PC-9 (cell line): ENCODE results near the gene AMZ1. TPM values are rescaled to one million over a fixed set of nuclear protein-coding genes. Genes with fewer than 3 reads are reported as not detected.
"Not testable (repeated sequence)": the region's sequence is repeated elsewhere in the genome, so short reads cannot be mapped to it uniquely, and the experiment has no call there.

Experiments
- BruUV-seq: library from RNA; stranded (reverse); fragments of 400-500 nt; replicated peaks from 2 replicates; lab custom pipeline; 2021; lab: Mats Ljungman, UMichigan
- CTCF ChIA-PET: fragments of 300-600 bp; sonication (Branson Sonifier 250); formaldehyde crosslinking; loops from one replicate; lab custom pipeline; 2022; ENCODE audit warnings: antibody characterized with exemption; lab: Charles Lee
- POLR2A ChIA-PET: fragments of 300-600 bp; sonication (Branson Sonifier 250); formaldehyde crosslinking; loops from one replicate; lab custom pipeline; 2022; ENCODE audit warnings: antibody characterized with exemption; ENCODE audit not compliant: unreplicated experiment; lab: Charles Lee
- DNase-seq, 2 experiments: peaks; one replicate each; pipeline versions ENCODE4 v3.0.0 to v3.0.0-alpha.2; 2015 to 2022; ENCODE audit warnings: mixed read lengths in 1 of 2
- H2AFZ ChIP-seq: fragments of 200-600 bp; sonication (generic); 2 replicates; pipeline ENCODE4 v1.8.1; 2017; ENCODE audit warnings: antibody characterized with exemption
- H3F3A ChIP-seq: fragments of 200-600 bp; sonication (generic); 2 replicates; pipeline ENCODE4 v1.8.1; 2017; ENCODE audit warnings: antibody characterized with exemption, mild to moderate bottlenecking, low read depth; ENCODE audit not compliant: insufficient read depth
- H3K27ac ChIP-seq: fragments of 200-600 bp; sonication (generic); 2 replicates; pipeline ENCODE4 v1.6.1; 2016; ENCODE audit warnings: mixed run types
- H3K27me3 ChIP-seq: fragments of 200-600 bp; sonication (generic); 2 replicates; pipeline ENCODE4 v1.6.1; 2016; ENCODE audit warnings: low read depth, mixed run types; ENCODE audit not compliant: insufficient read depth
- H3K36me3 ChIP-seq: fragments of 200-600 bp; sonication (generic); 2 replicates; pipeline ENCODE4 v1.6.1; 2016; ENCODE audit warnings: low read depth, mixed run types
- H3K4me1 ChIP-seq: fragments of 200-600 bp; sonication (generic); replicated peaks from 2 replicates; pipeline ENCODE4 v1.6.1; 2016; ENCODE audit warnings: mixed run types; ENCODE audit not compliant: insufficient read depth
- H3K4me2 ChIP-seq: fragments of 200-600 bp; sonication (generic); 2 replicates; pipeline ENCODE4 v1.6.1; 2017; ENCODE audit warnings: mixed run types
- H3K4me3 ChIP-seq: fragments of 200-600 bp; sonication (generic); 2 replicates; pipeline ENCODE4 v1.6.1; 2016; ENCODE audit warnings: mixed run types
- H3K79me2 ChIP-seq: fragments of 200-600 bp; sonication (generic); 2 replicates; pipeline ENCODE4 v1.6.1; 2017; ENCODE audit warnings: low read depth, mixed run types
- H3K9me2 ChIP-seq: fragments of 200-600 bp; sonication (generic); 2 replicates; pipeline ENCODE4 v1.8.1; 2017; ENCODE audit warnings: mild to moderate bottlenecking; ENCODE audit not compliant: insufficient read depth
- H3K9me3 ChIP-seq: fragments of 200-600 bp; sonication (generic); 2 replicates; pipeline ENCODE4 v1.8.1; 2016; ENCODE audit warnings: low read depth; ENCODE audit not compliant: insufficient read depth
- H4K20me1 ChIP-seq: fragments of 200-600 bp; sonication (generic); 2 replicates; pipeline ENCODE4 v1.8.1; 2017; ENCODE audit not compliant: insufficient read depth
- CTCF ChIP-seq: fragments of 200-600 bp; sonication (generic); conservative IDR thresholded peaks from 2 replicates; pipeline ENCODE4 v1.6.1; 2017; ENCODE audit warnings: mixed run types, antibody characterized with exemption, mild to moderate bottlenecking, moderate library complexity
- EZH2 ChIP-seq: fragments of 200-600 bp; sonication (generic); IDR thresholded peaks from 2 replicates; pipeline ENCODE4 v1.8.0; 2017; ENCODE audit warnings: antibody characterized with exemption, low read depth
- intact Hi-C: fragments of 100-400 bp; cut with micrococcal nuclease; formaldehyde crosslinking; loops from one replicate; pipeline ENCODE4 v1.10.0; 2022; ENCODE audit not compliant: unreplicated experiment
- total RNA-seq: library from RNA; stranded (reverse); gene quantifications from 2 replicates; pipeline ENCODE4 v1.2.3, GENCODE V29; 2021

The AMZ1 gene
- total RNA-seq, 1 experiment from 2014 or later: not detected

- H2AFZ ChIP-seq: no peak overlapping the region
- H3K36me3 ChIP-seq: peaks cover 14% of the 10 kb centered on the region
- CTCF ChIA-PET: no interaction called here
- POLR2A ChIA-PET: no interaction called here
- intact Hi-C loops: no loop called here
- H4K20me1 ChIP-seq: no peaks in the 10 kb centered on the region
- no peaks in the 10 kb centered on the region for H3K4me1 ChIP-seq
- H3K4me2 ChIP-seq: no peak overlapping the region
- no peaks in the 10 kb centered on the region for H3K9me3 ChIP-seq
- H3K27me3 ChIP-seq: no peaks in the 10 kb centered on the region
- no peak for TF ChIP-seq EZH2
- no peak for TF ChIP-seq CTCF
- H3K9me2 ChIP-seq: no peaks in the 10 kb centered on the region
- peaks cover 5% of the 10 kb centered on the region; the same call in 1 of the 2 replicates for H3K79me2 ChIP-seq
- H3K4me3 ChIP-seq: no peak overlapping the region
- no TSS peak for BruUV-seq
- peaks cover 7% of the 10 kb centered on the region; the same call in 1 of the 2 replicates for H3F3A ChIP-seq
- no peak for DNase-seq
- H3K27ac ChIP-seq: no peak overlapping the region
Measured at GRCh38 chr7:2721842-2722241, 33.8 kb downstream of the AMZ1 start.

- H3F3A ChIP-seq: peaks cover 7% of the 10 kb centered on the region; the same call in 1 of the 2 replicates
- no TSS peak for BruUV-seq
- no peak for DNase-seq
- intact Hi-C loops: no loop called here
- H3K4me2 ChIP-seq: no peak overlapping the region
- POLR2A ChIA-PET: no interaction called here
- H3K79me2 ChIP-seq: peaks cover 5% of the 10 kb centered on the region; the same call in 1 of the 2 replicates
- H3K4me1 ChIP-seq: no peaks in the 10 kb centered on the region
- H3K4me3 ChIP-seq: no peak overlapping the region
- H3K36me3 ChIP-seq: peaks cover 14% of the 10 kb centered on the region
- no peaks in the 10 kb centered on the region for H3K9me3 ChIP-seq
- no peaks in the 10 kb centered on the region for H3K9me2 ChIP-seq
- H4K20me1 ChIP-seq: no peaks in the 10 kb centered on the region
- H3K27me3 ChIP-seq: no peaks in the 10 kb centered on the region
- H3K27ac ChIP-seq: no peak overlapping the region
- CTCF ChIA-PET: no interaction called here
- H2AFZ ChIP-seq: no peak overlapping the region
- no peak for TF ChIP-seq CTCF
- TF ChIP-seq EZH2: no peak
Measured at GRCh38 chr7:2722591-2722990, 34.6 kb downstream of the AMZ1 start.

- no TSS peak for BruUV-seq
- POLR2A ChIA-PET: no interaction called here
- H3K4me1 ChIP-seq: no peaks in the 10 kb centered on the region
- peaks cover 5% of the 10 kb centered on the region; the same call in 1 of the 2 replicates for H3K79me2 ChIP-seq
- no peak overlapping the region for H3K4me2 ChIP-seq
- H3K9me3 ChIP-seq: no peaks in the 10 kb centered on the region
- no peaks in the 10 kb centered on the region for H3K27me3 ChIP-seq
- H2AFZ ChIP-seq: no peak overlapping the region
- peaks cover 7% of the 10 kb centered on the region; the same call in 1 of the 2 replicates for H3F3A ChIP-seq
- H3K36me3 ChIP-seq: peaks cover 14% of the 10 kb centered on the region
- intact Hi-C loops: no loop called here
- TF ChIP-seq CTCF (no peak), EZH2 (no peak)
- DNase-seq: no peak
- CTCF ChIA-PET: no interaction called here
- no peak overlapping the region for H3K4me3 ChIP-seq
- H3K27ac ChIP-seq: no peak overlapping the region
- no peaks in the 10 kb centered on the region; the same call in 1 of the 2 replicates for H4K20me1 ChIP-seq
- H3K9me2 ChIP-seq: no peaks in the 10 kb centered on the region
Measured at GRCh38 chr7:2723138-2723850, 35.3 kb downstream of the AMZ1 start.

GRCh38 chr7:2724036-2724435 is 36.0 kb downstream of the AMZ1 start:
- H4K20me1 ChIP-seq, intact Hi-C loops, H3K4me1 ChIP-seq, H3K27me3 ChIP-seq, H2AFZ ChIP-seq, H3K27ac ChIP-seq, H3K9me2 ChIP-seq, CTCF ChIA-PET, H3F3A ChIP-seq, BruUV-seq, DNase-seq, H3K79me2 ChIP-seq, POLR2A ChIA-PET, H3K4me3 ChIP-seq, H3K4me2 ChIP-seq, H3K9me3 ChIP-seq: not testable (repeated sequence)
- peaks cover 14% of the 10 kb centered on the region for H3K36me3 ChIP-seq
